ENCODE measurements around the gene GRAP2. TPM values are rescaled to one million over a fixed set of nuclear protein-coding genes. Genes with fewer than 3 reads are reported as not detected.

The GRAP2 gene
- total and polyA plus RNA-seq, 9 of the 15 experiments (the other 6 are each of a cell fraction or from before 2014, with no cell fraction given): 4.8 to 88.7 (median 60.4) TPM

GRCh38 chr22:39920134-39920743, 19.4 kb downstream of the GRAP2 start (continued):
- TF ChIP-seq PKNOX1 (IDR thresholded peaks at IDR 0.05) (peak; percentile 65), ATF4 (CRISPR knock-in tag; IDR thresholded peaks at IDR 0.05) (0 out of 2 replicates have a peak, but pooled peaks have one; percentile 4)

- intact Hi-C loops (cut with micrococcal nuclease) (loop anchor here (10.0 kb wide), 1 partner anchor 69 kb away; no protein-coding TSS in a partner anchor), in situ Hi-C loops (cut with MboI) (no loop called here)
- FAIRE-seq (no peak), ATAC-seq (no peak), DNase-seq (ENCODE audit: extremely low read depth in 1 of 4, low spot score in 3 of 4) (no peak)
- H3K9ac ChIP-seq (ENCODE audit: insufficient read depth in 1 of 2, low read depth in 2 of 2, low read length in 2 of 2): no peak overlapping the region
- H3K27ac ChIP-seq (ENCODE audit: extremely low read depth, low read depth, low read length): no peak overlapping the region
- 88% methylated on average over 5 of the region's 5 CpGs for WGBS (ENCODE audit: insufficient coverage, low coverage, missing lambda C conversion rate)
- H3K36me3 ChIP-seq (ENCODE audit: control insufficient read depth, insufficient read depth, low read length): no peaks in the 10 kb centered on the region
- H3K27me3 ChIP-seq (ENCODE audit: control insufficient read depth in 2 of 2, insufficient read depth in 2 of 2, low read length in 2 of 2): no peaks in the 10 kb centered on the region
- ChIA-PET CTCF (ENCODE audit: low intra/inter-chr PET ratio) (no interaction called here), POLR2A (no interaction called here)
- no peak for TF ChIP-seq GTF2F1 (IDR thresholded peaks at IDR 0.05; ENCODE audit: low read depth, low read length)
- TF ChIP-seq EWSR1 (IDR thresholded peaks at IDR 0.05; ENCODE audit: borderline replicate concordance, low read depth, partially characterized antibody): no peak
- no peak for TF ChIP-seq PURB (CRISPR knock-in tag; IDR thresholded peaks at IDR 0.05; ENCODE audit: low read depth)
- no peak for TF ChIP-seq PTBP1 (IDR thresholded peaks at IDR 0.05; ENCODE audit: low read depth, low read length)
- TF ChIP-seq LARP7 (IDR thresholded peaks at IDR 0.05): no peak
- TF ChIP-seq NR4A1 (CRISPR knock-in tag; IDR thresholded peaks at IDR 0.05): no peak
- no peak for TF ChIP-seq NR4A1 (tag; IDR thresholded peaks at IDR 0.05)
- no peak overlapping the region for H2AFZ ChIP-seq (ENCODE audit: low read depth, low read length)
- peaks cover 32% of the 10 kb centered on the region; the same call in 2 of the 3 replicates for H3K79me2 ChIP-seq (ENCODE audit: control insufficient read depth, insufficient read depth, low read length)
- H3K9me3 ChIP-seq (replicated peaks; ENCODE audit: control insufficient read depth, insufficient read depth, low read depth, low read length): no peaks in the 10 kb centered on the region; the same call in 1 of the 2 replicates
- no peak overlapping the region for H3K4me3 ChIP-seq
- H3K9me1 ChIP-seq (ENCODE audit: control insufficient read depth, insufficient read depth, low read length): no peaks in the 10 kb centered on the region
- H3K4me2 ChIP-seq (ENCODE audit: insufficient read depth, low read length): no peak overlapping the region
- H3K4me1 ChIP-seq (replicated peaks in 1 of 2; ENCODE audit: control insufficient read depth in 2 of 2, insufficient read depth in 2 of 2, low read length in 2 of 2): peaks cover 26 to 56% of the 10 kb centered on the region in 2 experiments
- no TSS peak for BruUV-seq (replicated peaks)
- H4K20me1 ChIP-seq (replicated peaks; ENCODE audit: control insufficient read depth, insufficient read depth, low read length): no peaks in the 10 kb centered on the region
Observed at GRCh38 chr22:39923696-39924095, 22.8 kb downstream of the GRAP2 start.

Measured in K562 (cell line).